HCT116 (cell line): ENCODE data around the gene ATP2A3. TPM values are rescaled to one million over a fixed set of nuclear protein-coding genes. Genes with fewer than 3 reads are reported as not detected.

Experiments used
- ATAC-seq: fragments of 200-7000 bp; cut with Tn5 transposase; 2 replicates; pipeline ENCODE4 v1.9.1; 2020; ENCODE audit warnings: mild to moderate bottlenecking, moderate library complexity
- BruUV-seq: library from RNA; stranded (reverse); fragments of 400-500 nt; replicated peaks from 2 replicates; lab custom pipeline; 2021; lab: Mats Ljungman, UMichigan
- CTCF ChIA-PET: fragments of 300-600 bp; sonication (Branson Sonifier 250); formaldehyde crosslinking; loops from one replicate; lab custom pipeline; 2021; ENCODE audit warnings: antibody characterized with exemption; lab: Charles Lee
- POLR2A ChIA-PET: fragments of 300-600, 350-600 bp; sonication (Branson Sonifier 250); formaldehyde crosslinking; loops from one replicate; lab custom pipeline; 2021; ENCODE audit warnings: antibody characterized with exemption; lab: Charles Lee
- RAD21 ChIA-PET, 2 experiments: fragments of 300-600 bp; sonication (Branson Sonifier 250); formaldehyde crosslinking; loops; one replicate each; lab custom pipeline; 2023; ENCODE audit warnings: low total read pairs in 2 of 2; ENCODE audit not compliant: uncharacterized antibody in 2 of 2, unreplicated experiment in 2 of 2, low non-redundant PET in 1 of 2; lab: Charles Lee
- DNase-seq: peaks from one replicate; pipeline ENCODE4 v3.0.0-alpha.2; 2010; ENCODE audit warnings: low read depth, low spot score
- H2AFZ ChIP-seq: fragments of 200-600 bp; shearing (Covaris generic), sonication (generic); 2 replicates; pipeline ENCODE4 v1.6.1; 2017; ENCODE audit warnings: low read depth, mixed run types, mixed read lengths, antibody characterized with exemption, low read length; ENCODE audit not compliant: poor library complexity, severe bottlenecking
- H3K27ac ChIP-seq: 2 replicates; pipeline ENCODE4 v1.5.1; 2012; ENCODE audit warnings: low read depth, low read length
- H3K27me3 ChIP-seq: fragments of 200-600 bp; sonication (generic); 2 replicates; pipeline ENCODE4 v1.6.1; 2016; ENCODE audit warnings: mixed run types, low read length, mixed read lengths; ENCODE audit not compliant: insufficient read depth
- H3K36me3 ChIP-seq, 2 experiments: fragments of 200-500 bp in 1 of 2; fragments of 200-600 bp in 1 of 2; sonication (Bioruptor generic) in 1 of 2; sonication (generic) in 1 of 2; 2 replicates each; pipeline versions ENCODE4 v1.5.1 to v1.6.1; 2014 to 2016; ENCODE audit warnings: low read length in 2 of 2, inconsistent platforms in 1 of 2, mixed read lengths in 1 of 2, mixed run types in 1 of 2; ENCODE audit not compliant: insufficient read depth in 2 of 2, control insufficient read depth in 1 of 2
- H3K4me1 ChIP-seq, 2 experiments: fragments of 200-600 bp in 1 of 2; sonication (generic) in 1 of 2; 2 replicates each; pipeline versions ENCODE4 v1.5.1 to v1.6.1; 2012 to 2017; ENCODE audit warnings: low read length in 2 of 2, inconsistent platforms in 1 of 2, mild to moderate bottlenecking in 1 of 2, mixed read lengths in 1 of 2, mixed run types in 1 of 2, moderate library complexity in 1 of 2; ENCODE audit not compliant: insufficient read depth in 2 of 2, control insufficient read depth in 1 of 2
- H3K4me2 ChIP-seq: fragments of 200-600 bp; sonication (generic); 2 replicates; pipeline ENCODE4 v1.6.1; 2017; ENCODE audit warnings: mixed run types, low read length, mixed read lengths
- H3K4me3 ChIP-seq, 2 experiments: fragments of 200-600 bp in 1 of 2; sonication (generic) in 1 of 2; replicated peaks in 1 of 2; 2 replicates each; pipeline ENCODE4 v1.5.1; 2011 to 2016; ENCODE audit warnings: low read length in 2 of 2, control low read depth in 1 of 2, low read depth in 1 of 2, mild to moderate bottlenecking in 1 of 2, mixed read lengths in 1 of 2, mixed run types in 1 of 2
- H3K79me2 ChIP-seq: fragments of 200-600 bp; sonication (generic); 2 replicates; pipeline ENCODE4 v1.6.1; 2017; ENCODE audit warnings: mild to moderate bottlenecking, mixed run types, low read length, moderate library complexity, mixed read lengths; ENCODE audit not compliant: insufficient read depth
- H3K9ac ChIP-seq: fragments of 200-600 bp; sonication (generic); 2 replicates; pipeline ENCODE4 v1.6.1; 2016; ENCODE audit warnings: low read length, mixed read lengths
- H3K9me2 ChIP-seq: fragments of 200-600 bp; sonication (generic), shearing (Covaris generic); 2 replicates; pipeline ENCODE4 v1.6.1; 2017; ENCODE audit warnings: mixed run types, mild to moderate bottlenecking, moderate library complexity; ENCODE audit not compliant: insufficient read depth
- H3K9me3 ChIP-seq, 2 experiments: fragments of 200-500 bp in 1 of 2; fragments of 200-600 bp in 1 of 2; sonication (Bioruptor generic) in 1 of 2; sonication (generic) in 1 of 2; 2 replicates each; pipeline ENCODE4 v1.6.1; 2014 to 2017; ENCODE audit warnings: low read length in 2 of 2, mixed read lengths in 2 of 2, inconsistent platforms in 1 of 2, low read depth in 1 of 2, mild to moderate bottlenecking in 1 of 2, mixed run types in 1 of 2, moderate library complexity in 1 of 2; ENCODE audit not compliant: control insufficient read depth in 1 of 2, insufficient read depth in 1 of 2
- H4K20me1 ChIP-seq: fragments of 200-600 bp; sonication (generic), shearing (Covaris generic); 2 replicates; pipeline ENCODE4 v1.6.1; 2017; ENCODE audit warnings: mixed run types, mild to moderate bottlenecking, moderate library complexity; ENCODE audit not compliant: insufficient read depth
- CBX3 ChIP-seq: IDR thresholded peaks from 2 replicates; pipeline ENCODE4 v1.6.1; 2012; ENCODE audit warnings: low read depth
- CTCF ChIP-seq, 3 experiments: fragments of 200-600 bp in 1 of 3; sonication (generic) in 1 of 3; IDR thresholded peaks in 2 of 3; conservative IDR thresholded peaks in 1 of 3; 2 replicates each; pipeline ENCODE4 v1.5.1; 2012 to 2017; ENCODE audit warnings: low read depth in 2 of 3, low read length in 2 of 3, antibody characterized with exemption in 1 of 3, borderline replicate concordance in 1 of 3, control low read depth in 1 of 3, mild to moderate bottlenecking in 1 of 3, mixed read lengths in 1 of 3, mixed run types in 1 of 3, moderate library complexity in 1 of 3; ENCODE audit not compliant: insufficient read depth in 1 of 3
- ELF1 ChIP-seq: IDR thresholded peaks from 2 replicates; pipeline ENCODE4 v1.6.1; 2012; ENCODE audit warnings: low read depth, borderline replicate concordance
- EZH2 ChIP-seq: fragments of 200-600 bp; sonication (generic); IDR thresholded peaks from 2 replicates; pipeline ENCODE4 v1.6.1; 2017; ENCODE audit warnings: antibody characterized with exemption, mixed run types
- MAX ChIP-seq: IDR thresholded peaks from 2 replicates; pipeline ENCODE4 v1.6.1; 2012
- RAD21 ChIP-seq: IDR thresholded peaks from 2 replicates; pipeline ENCODE4 v1.6.1; 2012; ENCODE audit warnings: low read depth, mild to moderate bottlenecking
- SIN3A ChIP-seq: IDR thresholded peaks from 2 replicates; pipeline ENCODE4 v1.6.1; 2012; ENCODE audit warnings: low read depth
- SRF ChIP-seq: IDR thresholded peaks from 2 replicates; pipeline ENCODE4 v1.6.1; 2012; ENCODE audit warnings: low read depth
- TCF7L2 ChIP-seq: IDR thresholded peaks from 2 replicates; pipeline ENCODE4 v1.7.0; 2011; ENCODE audit warnings: borderline replicate concordance, inconsistent platforms; ENCODE audit not compliant: insufficient read depth, insufficient read length; ENCODE audit errors: extremely low read depth
- intact Hi-C: fragments of 100-400 bp; cut with micrococcal nuclease; formaldehyde crosslinking; loops from 2 replicates; pipeline ENCODE4 v1.10.0; 2022
- total RNA-seq: library from RNA; stranded (reverse); gene quantifications from one replicate; pipeline ENCODE4 v1.2.1, GENCODE V29; 2021; ENCODE audit not compliant: unreplicated experiment

ATP2A3 gene
- total RNA-seq, 1 experiment from 2014 or later = 23.1 TPM

DNA sequence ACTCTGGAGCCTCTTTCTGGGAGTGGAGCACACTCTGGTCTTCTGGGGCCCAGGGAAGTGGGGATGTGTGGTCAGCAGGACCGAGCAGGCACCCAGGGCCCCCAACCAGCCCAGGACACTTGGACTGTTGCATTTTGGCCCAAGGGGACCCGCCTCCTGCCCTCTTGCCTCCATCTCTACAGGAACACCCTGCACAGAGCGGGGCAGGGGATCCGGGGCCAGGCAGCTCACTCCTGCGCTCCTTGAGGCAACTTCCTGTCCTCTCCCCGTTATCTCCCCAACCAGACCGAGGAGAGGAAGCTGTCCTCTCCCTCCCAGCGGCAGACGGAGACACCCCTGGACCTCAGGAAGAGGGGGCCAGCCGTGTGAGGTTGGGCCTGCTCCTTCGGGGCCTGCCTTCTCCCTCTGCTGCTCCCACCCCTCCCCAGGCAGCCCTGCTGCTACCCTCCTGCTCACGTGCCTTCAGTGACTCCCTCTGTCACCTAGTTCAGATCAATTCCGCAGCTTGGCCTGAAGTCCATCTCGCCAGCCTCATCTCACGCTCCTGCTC, 10.0 kb upstream of the ATP2A3 start:
- 0 out of 2 replicates have a peak, but pooled peaks have one; percentile 16 for ATAC-seq
- no peak overlapping the region for H3K4me3 ChIP-seq
- POLR2A ChIA-PET = no interaction called here
- H3K9me3 ChIP-seq = 0 out of 4 replicates have a peak, but pooled peaks cover 0 to 3% of the 10 kb centered on the region in 2 experiments
- TF ChIP-seq RAD21 (no peak), MAX (no peak), ELF1 (no peak), EZH2 (no peak), TCF7L2 (no peak), CTCF (IDR thresholded peaks at IDR 0.05 in 2 of 3, conservative IDR thresholded peaks at IDR 0.05 in 1 of 3; ENCODE audit: borderline replicate concordance in 1 of 3, insufficient read depth in 1 of 3, low read depth in 2 of 3, low read length in 2 of 3) (no peak), CBX3 (no peak), SIN3A (no peak), SRF (no peak)
- TF ChIP-seq, all 23 proteins: peak for 0
- CTCF ChIA-PET = no interaction called here
- H3K9me2 ChIP-seq = no peaks in the 10 kb centered on the region
- no peaks in the 10 kb centered on the region for H4K20me1 ChIP-seq
- H3K9ac ChIP-seq = no peak overlapping the region
- H3K79me2 ChIP-seq = no peaks in the 10 kb centered on the region
- H3K36me3 ChIP-seq = no peaks in the 10 kb centered on the region
- H3K27ac ChIP-seq = no peak overlapping the region
- H3K4me1 ChIP-seq = 0 out of 4 replicates have a peak, but pooled peaks cover 0 to 4% of the 10 kb centered on the region in 2 experiments
- no peak for DNase-seq
- no TSS peak for BruUV-seq
- no peaks in the 10 kb centered on the region for H3K27me3 ChIP-seq
- H2AFZ ChIP-seq = no peak overlapping the region
- intact Hi-C loops = no loop called here
- RAD21 ChIA-PET = no interaction called here
- H3K4me2 ChIP-seq = no peak overlapping the region
